22Rv1 (cell line): ENCODE results near the gene RAI1.

Experiments
- H3K27ac ChIP-seq: fragments of 450-650 bp; 2 replicates; pipeline ENCODE4 v1.5.1; 2017
- ZFX ChIP-seq: fragments of 450-650 bp; IDR thresholded peaks from 2 replicates; pipeline ENCODE4 v1.6.1; 2017; ENCODE audit warnings: antibody characterized with exemption, borderline replicate concordance
- TF ChIP-seq, protein P1 (sequence below): fragments of 450-650 bp; IDR thresholded peaks from 2 replicates; pipeline ENCODE4 v1.5.1; 2017; ENCODE audit warnings: mild to moderate bottlenecking

RAI1 gene

DNA sequence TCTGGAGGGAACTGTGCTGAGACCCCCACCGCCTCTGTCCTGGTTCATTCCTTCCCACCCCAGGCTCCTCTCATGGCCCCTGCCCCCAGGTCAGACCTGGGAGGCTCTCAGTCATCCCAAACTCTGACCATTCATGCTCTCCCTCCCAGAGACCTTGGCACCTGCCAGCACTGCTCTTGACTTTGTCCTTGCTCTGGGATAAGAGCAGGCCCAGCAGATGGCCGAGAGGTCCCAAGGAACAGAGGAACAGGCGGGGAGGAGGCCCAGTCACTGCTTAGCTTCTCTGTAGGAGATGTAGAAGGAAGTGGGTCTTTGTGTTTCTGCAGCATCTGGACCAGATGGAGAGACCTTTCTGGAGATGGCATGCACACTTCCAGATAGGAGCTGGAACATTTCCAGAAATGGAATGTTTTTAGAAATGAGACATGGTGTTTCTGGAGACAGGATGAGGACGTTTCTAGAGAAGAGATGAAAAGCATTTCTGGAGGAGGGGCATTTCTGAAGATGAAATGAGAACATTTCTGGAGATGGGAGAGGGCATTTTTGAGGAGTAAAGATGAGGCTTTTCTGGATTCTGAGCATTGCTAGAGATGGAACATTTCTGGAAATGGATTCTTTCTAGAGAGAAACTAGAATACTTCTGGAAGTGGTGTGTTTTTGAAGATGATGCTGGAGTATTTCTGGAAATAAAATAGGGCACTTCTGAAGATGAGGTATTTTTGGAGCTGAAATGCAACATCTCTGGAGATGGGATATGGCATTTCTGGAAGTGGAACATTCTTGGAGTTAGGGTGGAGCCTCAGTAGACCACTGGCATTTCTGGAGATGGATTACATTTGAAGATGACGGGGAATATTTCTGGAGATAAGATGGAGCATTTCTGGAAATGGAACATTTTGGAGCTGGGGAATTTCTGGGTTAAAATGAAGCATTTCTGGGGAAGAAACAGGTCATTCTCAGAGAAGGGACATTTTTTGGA is 55.2 kb downstream of the RAI1 start:
- TF ChIP-seq, protein P1, sequence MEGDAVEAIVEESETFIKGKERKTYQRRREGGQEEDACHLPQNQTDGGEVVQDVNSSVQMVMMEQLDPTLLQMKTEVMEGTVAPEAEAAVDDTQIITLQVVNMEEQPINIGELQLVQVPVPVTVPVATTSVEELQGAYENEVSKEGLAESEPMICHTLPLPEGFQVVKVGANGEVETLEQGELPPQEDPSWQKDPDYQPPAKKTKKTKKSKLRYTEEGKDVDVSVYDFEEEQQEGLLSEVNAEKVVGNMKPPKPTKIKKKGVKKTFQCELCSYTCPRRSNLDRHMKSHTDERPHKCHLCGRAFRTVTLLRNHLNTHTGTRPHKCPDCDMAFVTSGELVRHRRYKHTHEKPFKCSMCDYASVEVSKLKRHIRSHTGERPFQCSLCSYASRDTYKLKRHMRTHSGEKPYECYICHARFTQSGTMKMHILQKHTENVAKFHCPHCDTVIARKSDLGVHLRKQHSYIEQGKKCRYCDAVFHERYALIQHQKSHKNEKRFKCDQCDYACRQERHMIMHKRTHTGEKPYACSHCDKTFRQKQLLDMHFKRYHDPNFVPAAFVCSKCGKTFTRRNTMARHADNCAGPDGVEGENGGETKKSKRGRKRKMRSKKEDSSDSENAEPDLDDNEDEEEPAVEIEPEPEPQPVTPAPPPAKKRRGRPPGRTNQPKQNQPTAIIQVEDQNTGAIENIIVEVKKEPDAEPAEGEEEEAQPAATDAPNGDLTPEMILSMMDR = no peak
- TF ChIP-seq ZFX = no peak
- no peak overlapping the region for H3K27ac ChIP-seq

DNA sequence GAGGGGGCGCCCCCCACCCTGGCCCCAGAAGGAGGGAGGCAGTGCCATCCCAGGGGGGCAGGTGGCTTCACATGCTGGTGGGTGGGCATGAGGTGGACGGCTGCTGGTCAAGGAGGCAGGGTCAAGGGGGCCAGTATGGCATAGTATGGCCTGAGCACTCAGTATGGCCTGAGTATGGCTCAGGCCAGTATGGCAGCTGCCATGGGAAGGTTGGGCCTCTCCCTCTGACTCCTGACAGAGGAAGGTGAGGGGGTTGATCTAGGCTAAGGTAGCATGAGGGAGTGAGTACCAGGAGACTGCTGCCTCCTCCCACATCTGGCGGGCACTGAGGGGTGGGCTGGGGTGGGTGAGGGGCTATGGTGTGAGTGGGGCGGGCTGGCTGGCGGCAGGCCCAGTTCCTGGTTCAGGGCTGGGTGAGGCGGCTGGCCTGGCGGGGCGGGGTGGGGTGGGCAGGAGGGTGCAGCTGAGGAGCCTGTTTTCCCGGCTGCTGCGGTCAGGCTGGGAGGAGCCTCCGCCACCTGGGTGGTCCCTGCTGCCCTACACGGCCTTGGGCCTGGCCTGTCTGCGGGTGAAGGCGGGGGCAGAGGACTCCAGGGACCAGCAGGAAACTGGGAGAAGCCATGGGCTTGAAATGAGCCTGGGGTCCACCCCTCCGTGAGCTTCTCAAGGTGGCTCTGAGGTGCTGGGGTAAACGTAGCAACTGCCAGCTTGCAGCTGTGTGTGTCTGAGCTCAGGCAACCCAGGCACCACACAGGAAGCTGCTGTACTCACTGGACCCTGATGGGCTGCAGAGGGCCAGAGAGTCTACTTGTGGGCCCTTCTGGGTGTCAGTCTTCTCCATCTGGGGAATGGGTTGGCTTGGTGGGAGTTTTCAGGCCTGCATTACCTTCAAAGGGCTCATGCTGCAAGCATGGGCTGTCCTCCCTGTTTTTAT is 57.0 kb downstream of the RAI1 start:
- TF ChIP-seq, protein P1 = no peak
- TF ChIP-seq ZFX = no peak
- H3K27ac ChIP-seq = no peak overlapping the region

DNA sequence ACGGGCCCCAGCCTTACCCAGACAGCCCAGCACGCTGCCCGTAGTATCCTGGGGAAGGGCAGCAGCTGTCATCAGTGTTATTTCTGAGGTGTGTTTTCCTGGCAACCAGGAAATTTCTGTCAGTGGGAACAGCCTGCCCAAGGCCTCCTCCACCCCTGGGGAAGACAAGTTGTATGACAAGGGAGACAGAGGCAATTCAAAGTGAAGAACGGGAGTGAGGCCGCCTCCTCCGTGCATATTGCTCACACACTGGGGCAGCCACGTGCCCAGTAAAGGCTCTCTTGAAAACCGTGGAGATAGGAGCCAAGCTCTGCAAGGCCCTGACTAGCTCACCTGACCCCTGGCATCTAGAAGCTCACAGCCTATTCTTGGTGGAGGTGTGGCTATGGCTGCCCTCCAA is 57.6 kb downstream of the RAI1 start:
- TF ChIP-seq, protein P1 = no peak
- TF ChIP-seq ZFX = no peak
- no peak overlapping the region for H3K27ac ChIP-seq

DNA sequence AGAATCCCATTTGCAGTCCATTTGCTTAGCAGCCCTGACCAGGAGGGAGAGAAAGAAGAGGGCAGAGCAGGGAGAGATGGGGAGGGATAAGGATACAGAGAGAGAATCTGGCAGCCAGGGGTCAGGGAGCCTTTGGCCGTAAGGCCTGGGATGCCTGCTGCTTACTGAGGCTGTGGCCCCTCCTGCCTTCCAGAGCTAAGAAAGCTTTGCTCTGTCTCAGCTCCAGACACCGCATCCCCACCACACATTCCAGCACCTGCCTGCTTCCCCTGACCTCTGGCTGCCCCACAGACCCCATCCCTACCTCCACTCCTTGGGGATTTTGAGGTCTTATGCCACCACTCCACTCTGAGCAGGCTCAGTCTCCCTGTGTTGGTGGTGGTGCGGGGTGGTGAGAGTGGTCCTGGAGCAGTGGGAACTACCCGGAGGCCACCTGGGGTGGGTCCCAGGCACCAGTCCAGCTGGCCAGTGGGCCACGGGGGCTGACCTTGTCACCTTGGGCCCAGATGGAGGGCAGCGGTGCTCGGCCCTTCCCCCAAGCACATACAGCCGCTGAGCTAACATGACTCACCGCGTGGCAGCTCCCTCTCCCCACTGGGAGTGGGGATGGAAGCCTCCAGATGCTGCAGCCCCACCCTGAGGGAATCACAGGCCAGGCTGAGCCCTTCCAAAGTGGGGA is 58.3 kb downstream of the RAI1 start:
- TF ChIP-seq, protein P1 = no peak
- no peak for TF ChIP-seq ZFX
- no peak overlapping the region for H3K27ac ChIP-seq

DNA sequence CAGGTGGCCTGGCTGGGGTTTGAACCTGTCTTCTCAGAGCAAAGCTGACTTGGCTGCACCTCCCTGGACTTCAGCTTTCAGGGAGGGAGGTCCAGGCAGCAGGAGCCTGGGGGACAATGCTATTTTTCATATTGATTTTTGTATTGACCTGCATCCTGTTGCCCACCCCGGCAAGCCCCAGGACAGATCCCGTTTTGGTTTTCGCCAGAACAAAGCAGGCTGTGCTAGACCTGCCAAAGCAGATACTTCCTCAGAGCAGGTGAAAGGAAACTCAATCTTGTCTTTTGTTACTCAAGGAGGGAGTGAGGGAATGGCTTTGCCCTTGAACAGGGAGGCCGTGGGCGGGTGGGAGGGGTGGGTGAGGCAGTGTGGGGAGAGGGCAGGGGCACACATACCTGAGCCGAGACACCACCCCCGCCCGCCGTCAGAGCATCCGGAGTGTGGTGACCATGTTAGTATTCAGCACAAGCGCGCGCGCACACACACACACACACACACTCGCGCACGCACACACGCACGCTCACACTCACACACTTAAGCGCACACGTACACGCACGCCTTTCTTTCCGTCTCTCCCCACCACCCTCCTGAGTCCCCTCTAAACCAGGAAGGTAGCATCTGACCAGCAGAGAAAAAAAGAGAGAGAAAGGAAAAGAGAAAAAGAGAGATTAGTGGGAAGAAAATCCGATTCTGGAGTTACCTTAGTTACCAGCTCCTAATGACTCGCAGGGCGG is 59.5 kb downstream of the RAI1 start:
- TF ChIP-seq, protein P1 = no peak
- no peak for TF ChIP-seq ZFX
- no peak overlapping the region for H3K27ac ChIP-seq

DNA sequence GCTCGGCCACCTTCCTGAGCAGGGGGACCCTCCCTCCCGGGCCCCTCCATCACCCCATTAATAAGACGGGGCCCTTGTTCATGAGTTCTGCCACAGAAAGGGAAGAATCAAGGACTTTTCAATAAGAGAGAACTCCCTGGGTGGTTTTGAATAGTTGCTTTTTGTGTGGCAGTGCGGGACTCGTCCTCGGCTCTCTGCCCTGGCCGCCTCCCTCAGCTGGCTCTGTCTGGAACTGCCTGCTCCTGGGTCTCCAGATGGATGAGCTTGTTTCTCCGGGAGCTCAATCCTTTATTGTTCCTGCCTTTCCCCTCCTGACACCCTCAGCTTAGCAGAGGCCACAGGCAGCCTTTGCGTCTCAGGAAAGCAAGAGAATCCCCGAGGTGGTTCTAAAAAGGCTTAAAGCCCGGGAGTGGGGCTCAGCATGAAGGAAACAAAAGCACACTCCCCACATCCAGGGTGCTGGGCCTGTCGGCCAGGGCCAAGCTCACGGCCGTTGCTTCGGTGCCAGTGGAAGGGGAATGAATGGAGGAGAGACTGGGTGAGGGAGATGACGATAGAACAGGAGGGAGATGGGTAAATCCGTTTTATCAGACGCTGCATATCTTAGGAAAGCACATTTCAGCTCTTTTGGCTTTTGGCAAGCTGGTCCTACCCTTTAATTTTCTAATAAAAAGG is 60.2 kb downstream of the RAI1 start:
- H3K27ac ChIP-seq = no peak overlapping the region
- no peak for TF ChIP-seq ZFX
- TF ChIP-seq, protein P1 = no peak
